Panc1 (cell line): Measurements from ENCODE around the gene MEGF8. TPM values are rescaled to one million over a fixed set of nuclear protein-coding genes. Genes with fewer than 3 reads are reported as not detected.
A peak's percentile ranks its signal among the peaks of the same experiment; 100 is the strongest.

ENCODE experiments used
- ATAC-seq: fragments of 200-7000 bp; cut with Tn5 transposase; 2 replicates; pipeline ENCODE4 v1.9.1; 2020; ENCODE audit warnings: mild to moderate bottlenecking, moderate library complexity
- BruUV-seq: library from RNA; stranded (reverse); fragments of 400-500 nt; replicated peaks from 2 replicates; lab custom pipeline; 2021; lab: Mats Ljungman, UMichigan
- CTCF ChIA-PET: fragments of 300-600 bp; sonication (Branson Sonifier 250); formaldehyde crosslinking; loops from one replicate; lab custom pipeline; 2022; ENCODE audit warnings: antibody characterized with exemption; lab: Charles Lee
- POLR2A ChIA-PET: fragments of 300-600 bp; sonication (Branson Sonifier 250); formaldehyde crosslinking; loops from one replicate; lab custom pipeline; 2022; ENCODE audit warnings: antibody characterized with exemption; lab: Charles Lee
- DNase-seq: peaks from one replicate; pipeline ENCODE4 v3.0.0-alpha.2; 2010; ENCODE audit warnings: low read depth, low spot score
- H3K27ac ChIP-seq: 2 replicates; pipeline ENCODE4 v1.5.1; 2011; ENCODE audit warnings: mild to moderate bottlenecking, low read length, inconsistent platforms
- H3K27me3 ChIP-seq: fragments of 200-500 bp; sonication (Bioruptor generic); 2 replicates; pipeline ENCODE4 v1.6.0; 2014; ENCODE audit warnings: low read length, inconsistent platforms; ENCODE audit not compliant: control insufficient read depth, insufficient read depth
- H3K36me3 ChIP-seq: fragments of 200-500 bp; sonication (Bioruptor generic); 2 replicates; pipeline ENCODE4 v1.5.1; 2014; ENCODE audit warnings: inconsistent platforms, mild to moderate bottlenecking, low read length, moderate library complexity; ENCODE audit not compliant: control insufficient read depth, insufficient read depth
- H3K4me1 ChIP-seq: 2 replicates; pipeline ENCODE4 v1.5.1; 2011; ENCODE audit warnings: inconsistent platforms, mild to moderate bottlenecking, low read length, moderate library complexity; ENCODE audit not compliant: control insufficient read depth, insufficient read depth
- H3K4me3 ChIP-seq, 2 experiments: 2 replicates each; pipeline ENCODE4 v1.5.1; 2011 to 2012; ENCODE audit warnings: low read depth in 2 of 2, low read length in 2 of 2, mild to moderate bottlenecking in 2 of 2, inconsistent platforms in 1 of 2, moderate library complexity in 1 of 2
- H3K9me3 ChIP-seq: fragments of 200-500 bp; sonication (Bioruptor generic); 2 replicates; pipeline ENCODE4 v1.5.1; 2014; ENCODE audit warnings: low read depth, mild to moderate bottlenecking, inconsistent platforms, low read length, moderate library complexity; ENCODE audit not compliant: control insufficient read depth, insufficient read depth
- POLR2AphosphoS5 ChIP-seq: IDR thresholded peaks from 2 replicates; pipeline ENCODE4 v1.6.1; 2012; ENCODE audit warnings: mild to moderate bottlenecking, low read depth, low read length, moderate library complexity
- REST ChIP-seq, 2 experiments: IDR thresholded peaks; 2 replicates each; pipeline ENCODE4 v1.6.1; 2011 to 2012; ENCODE audit warnings: low read depth in 2 of 2, control low read depth in 1 of 2, low read length in 1 of 2, mild to moderate bottlenecking in 1 of 2, moderate library complexity in 1 of 2; ENCODE audit not compliant: insufficient read depth in 1 of 2
- SIN3A ChIP-seq: IDR thresholded peaks from 2 replicates; pipeline ENCODE4 v1.6.1; 2012; ENCODE audit warnings: low read depth, mild to moderate bottlenecking, low read length, moderate library complexity, borderline replicate concordance; ENCODE audit not compliant: insufficient read depth
- TCF7L2 ChIP-seq: IDR thresholded peaks from 2 replicates; pipeline ENCODE4 v1.6.1; 2011; ENCODE audit warnings: mild to moderate bottlenecking, low read depth, low read length, inconsistent platforms
- in situ Hi-C: cut with HindIII; loops from 2 replicates; pipeline ENCODE4 v1.10.0; 2016; ENCODE audit warnings: low sequenced_read_pairs, low pct_unique_long_range_greater_than_20kb
- intact Hi-C: fragments of 100-400 bp; cut with micrococcal nuclease; formaldehyde crosslinking; loops from one replicate; pipeline ENCODE4 v1.10.0; 2022; ENCODE audit not compliant: unreplicated experiment
- total RNA-seq: library from RNA; stranded (reverse); gene quantifications from one replicate; pipeline ENCODE4 v1.2.1, GENCODE V29; 2021; ENCODE audit not compliant: unreplicated experiment
- TF ChIP-seq, protein P1 (sequence below): fragments of 450-650 bp; IDR thresholded peaks from 2 replicates; pipeline ENCODE4 v1.5.1; 2017; ENCODE audit warnings: mild to moderate bottlenecking

The MEGF8 gene
- total RNA-seq, 1 experiment from 2014 or later = 14.2 TPM

DNA sequence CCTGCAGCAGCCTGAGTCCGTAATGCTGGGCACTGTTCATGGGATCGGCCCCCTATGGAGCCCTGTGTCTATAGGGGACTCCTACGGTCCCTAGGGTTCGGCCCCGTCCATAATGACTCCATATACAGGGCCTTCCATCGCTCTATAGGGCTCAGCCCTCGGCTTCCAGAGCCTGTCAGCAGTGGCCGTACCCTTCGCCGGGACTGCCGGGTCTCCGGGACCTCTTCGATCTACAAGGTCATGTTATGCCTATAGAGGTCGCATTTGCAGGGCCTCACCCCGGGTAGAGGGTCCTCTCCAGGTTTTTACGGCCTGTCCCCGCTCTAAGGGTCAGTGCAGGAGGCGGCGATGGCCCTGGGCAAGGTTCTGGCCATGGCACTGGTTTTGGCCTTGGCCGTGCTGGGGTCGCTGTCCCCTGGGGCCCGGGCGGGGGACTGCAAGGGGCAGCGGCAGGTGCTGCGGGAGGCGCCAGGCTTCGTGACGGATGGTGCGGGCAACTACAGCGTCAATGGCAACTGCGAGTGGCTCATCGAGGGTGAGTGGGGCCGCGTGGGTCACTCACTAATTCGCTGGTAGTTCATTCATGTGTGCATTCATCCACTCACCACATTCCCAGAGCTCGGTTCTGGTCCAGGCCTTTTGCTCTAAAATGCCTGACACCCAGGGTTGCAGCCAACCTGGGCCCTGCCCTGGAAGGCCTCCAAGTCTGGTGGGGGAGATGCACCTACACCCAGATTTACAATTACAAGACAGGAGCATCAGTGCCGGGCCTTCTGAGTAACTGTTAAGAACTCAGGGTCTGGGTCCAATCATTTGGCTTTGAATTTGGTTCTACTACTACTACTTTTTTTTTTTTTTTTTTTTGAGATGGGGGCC is 699 bp downstream of the MEGF8 start:
- CTCF ChIA-PET = interaction anchor here (0.7 kb wide), 1 partner anchor 146 kb away, joined by 3 read pairs; no protein-coding TSS in a partner anchor
- Histone ChIP-seq H3K27me3 (no peaks in the 10 kb centered on the region), H3K9me3 (no peaks in the 10 kb centered on the region), H3K27ac (peak overlapping the region; percentile 73), H3K4me3 (peak overlapping the region; percentile 78 to 80), H3K4me1 (no peaks in the 10 kb centered on the region; the same call in 1 of the 2 replicates), H3K36me3 (no peaks in the 10 kb centered on the region; the same call in 1 of the 2 replicates)
- TF ChIP-seq, protein P1, sequence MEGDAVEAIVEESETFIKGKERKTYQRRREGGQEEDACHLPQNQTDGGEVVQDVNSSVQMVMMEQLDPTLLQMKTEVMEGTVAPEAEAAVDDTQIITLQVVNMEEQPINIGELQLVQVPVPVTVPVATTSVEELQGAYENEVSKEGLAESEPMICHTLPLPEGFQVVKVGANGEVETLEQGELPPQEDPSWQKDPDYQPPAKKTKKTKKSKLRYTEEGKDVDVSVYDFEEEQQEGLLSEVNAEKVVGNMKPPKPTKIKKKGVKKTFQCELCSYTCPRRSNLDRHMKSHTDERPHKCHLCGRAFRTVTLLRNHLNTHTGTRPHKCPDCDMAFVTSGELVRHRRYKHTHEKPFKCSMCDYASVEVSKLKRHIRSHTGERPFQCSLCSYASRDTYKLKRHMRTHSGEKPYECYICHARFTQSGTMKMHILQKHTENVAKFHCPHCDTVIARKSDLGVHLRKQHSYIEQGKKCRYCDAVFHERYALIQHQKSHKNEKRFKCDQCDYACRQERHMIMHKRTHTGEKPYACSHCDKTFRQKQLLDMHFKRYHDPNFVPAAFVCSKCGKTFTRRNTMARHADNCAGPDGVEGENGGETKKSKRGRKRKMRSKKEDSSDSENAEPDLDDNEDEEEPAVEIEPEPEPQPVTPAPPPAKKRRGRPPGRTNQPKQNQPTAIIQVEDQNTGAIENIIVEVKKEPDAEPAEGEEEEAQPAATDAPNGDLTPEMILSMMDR = no peak; the same call in 1 of the 2 replicates
- TF ChIP-seq TCF7L2 (no peak), POLR2AphosphoS5 (no peak), REST (IDR thresholded peaks at IDR 0.05; ENCODE audit: insufficient read depth in 1 of 2, low read depth in 2 of 2, low read length in 1 of 2) (no peak), SIN3A (no peak)
- BruUV-seq = TSS peak; percentile 90
- intact Hi-C loops (no loop called here), in situ Hi-C loops (no loop called here)
- POLR2A ChIA-PET = no interaction called here
- ATAC-seq (peak; percentile 26), DNase-seq (no peak)

DNA sequence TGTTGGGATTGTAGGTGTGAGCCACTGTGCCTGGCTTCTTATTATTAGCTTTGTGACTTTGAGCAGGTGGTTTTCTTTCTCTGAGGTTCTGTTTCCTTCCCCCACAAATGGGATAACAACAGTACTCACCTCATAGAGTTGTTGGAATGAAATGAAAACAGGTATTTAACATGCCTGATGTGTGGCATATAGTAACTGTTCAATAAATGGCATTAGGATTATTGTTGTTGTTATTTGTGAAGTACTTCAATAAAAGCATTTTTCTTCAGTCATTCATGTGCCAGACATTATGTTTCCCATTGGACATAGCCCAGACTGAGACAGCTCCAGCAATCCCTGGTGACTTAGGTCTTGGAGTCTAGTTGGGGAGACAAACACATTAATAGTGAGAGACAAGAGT is 1.5 kb downstream of the MEGF8 start:
- Histone ChIP-seq H3K27me3 (no peaks in the 10 kb centered on the region), H3K9me3 (no peaks in the 10 kb centered on the region), H3K4me3 (no peak overlapping the region), H3K27ac (no peak overlapping the region), H3K36me3 (no peaks in the 10 kb centered on the region; the same call in 1 of the 2 replicates), H3K4me1 (no peaks in the 10 kb centered on the region; the same call in 1 of the 2 replicates)
- ATAC-seq (no peak), DNase-seq (no peak)
- ChIA-PET POLR2A (no interaction called here), CTCF (interaction anchor here (0.6 kb wide), 1 partner anchor 197 kb away, joined by 4 read pairs; no protein-coding TSS in a partner anchor)
- in situ Hi-C loops (no loop called here), intact Hi-C loops (no loop called here)
- BruUV-seq = no TSS peak
- TF ChIP-seq POLR2AphosphoS5 = no peak
